GM21390 (cell line): Measurements from ENCODE around the gene TMEM38A.
A peak's percentile ranks its signal among the peaks of the same experiment; 100 is the strongest.

ENCODE experiments used
- ATAC-seq: cut with Tn5 transposase; IDR thresholded peaks from one replicate; pipeline ENCODE4 v1.9.1; 2021; ENCODE audit not compliant: unreplicated experiment

TMEM38A gene

GRCh38 chr19:16660763-16661479 is at the start of gene TMEM38A:
Gene TMEM38A (plus strand): TSS chr19:16661139. CDS start chr19:16661218, 79 bp downstream.
- ATAC-seq: peak; percentile 36

- ATAC-seq: no peak
Measured at GRCh38 chr19:16612636-16613035, 48.3 kb upstream of the TMEM38A start.

DNA sequence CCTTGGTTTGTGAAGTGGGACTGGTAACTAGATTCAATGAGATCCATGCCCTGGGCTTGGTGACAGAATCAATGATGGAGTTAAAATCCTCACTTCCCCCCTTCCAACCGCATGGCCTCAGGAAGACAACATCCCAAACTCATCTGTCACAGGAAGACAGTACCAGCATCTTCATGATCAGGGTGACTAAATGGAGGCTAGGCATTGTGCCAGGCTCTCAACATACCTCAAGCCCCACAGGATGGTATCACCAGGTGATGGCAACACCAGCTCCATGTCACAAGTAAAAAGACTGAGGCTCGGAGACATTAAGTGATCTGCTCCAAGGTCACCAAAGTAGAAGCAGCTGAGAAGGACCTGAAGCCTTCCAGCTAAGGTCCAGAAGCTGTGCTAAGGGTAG is 47.1 kb upstream of the TMEM38A start:
- ATAC-seq: no peak

GRCh38 chr19:16614941-16615340 is 46.0 kb upstream of the TMEM38A start:
- ATAC-seq: no peak

DNA sequence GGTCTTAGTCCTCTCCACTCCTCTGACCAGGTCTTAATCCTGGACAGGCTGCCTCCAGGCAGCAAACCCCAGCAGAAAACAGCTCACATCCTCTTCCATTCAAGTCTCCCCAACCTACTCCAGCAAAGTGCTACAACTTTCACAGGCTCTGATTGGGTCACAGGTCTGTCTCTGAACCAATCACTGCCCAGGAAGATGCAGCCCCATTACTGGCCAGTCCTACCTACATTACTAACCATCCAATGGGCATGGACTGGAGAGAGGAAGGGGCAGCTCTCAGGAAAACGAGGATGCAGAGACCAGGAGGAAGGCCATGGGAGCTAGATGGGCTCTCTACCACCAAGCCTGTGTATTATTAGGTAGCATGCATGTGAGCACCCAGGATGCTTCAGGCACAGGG is 45.1 kb upstream of the TMEM38A start:
- ATAC-seq: no peak

DNA sequence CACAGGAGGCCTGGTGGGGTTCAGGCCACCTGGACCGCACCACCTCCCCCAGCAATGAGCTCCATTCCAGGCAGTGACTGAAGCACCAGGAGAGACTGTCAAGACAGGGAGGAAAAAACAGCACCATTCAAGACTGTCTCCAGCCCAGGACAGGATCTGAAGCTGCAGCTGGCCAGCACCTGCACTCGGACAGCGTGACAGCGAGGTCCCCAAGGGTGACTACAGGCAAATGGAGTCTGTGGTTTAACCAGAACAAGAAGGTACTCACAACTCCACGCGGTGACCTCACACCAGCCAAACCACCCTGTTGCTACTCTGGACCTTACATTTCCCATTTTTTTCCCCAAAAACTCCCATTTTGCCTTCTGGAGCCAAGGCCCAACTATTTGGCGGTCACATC is 42.7 kb upstream of the TMEM38A start:
- ATAC-seq: no peak

DNA sequence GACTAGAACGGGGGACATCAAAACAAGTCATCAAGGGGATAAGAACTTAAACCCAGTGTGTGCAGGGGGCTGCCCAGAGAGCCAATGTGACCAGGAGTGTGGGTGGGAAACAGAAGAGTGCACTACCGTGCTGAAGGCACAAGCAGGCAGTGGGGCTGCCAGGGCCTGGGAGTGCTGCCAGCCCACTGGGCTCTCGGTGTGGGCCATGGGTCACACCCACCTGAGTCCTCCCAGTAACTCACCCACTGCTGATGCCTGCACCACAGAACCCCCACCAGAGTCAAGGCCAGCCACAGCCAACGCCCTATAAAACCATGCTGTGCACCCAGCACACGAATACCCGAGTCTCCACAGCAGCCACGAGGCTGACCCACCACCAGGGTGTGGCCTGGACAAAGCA is 41.5 kb upstream of the TMEM38A start:
- no peak for ATAC-seq

GRCh38 chr19:16620018-16620417 is 40.9 kb upstream of the TMEM38A start:
- ATAC-seq: no peak

GRCh38 chr19:16620584-16620983 is 40.4 kb upstream of the TMEM38A start:
- no peak for ATAC-seq

DNA sequence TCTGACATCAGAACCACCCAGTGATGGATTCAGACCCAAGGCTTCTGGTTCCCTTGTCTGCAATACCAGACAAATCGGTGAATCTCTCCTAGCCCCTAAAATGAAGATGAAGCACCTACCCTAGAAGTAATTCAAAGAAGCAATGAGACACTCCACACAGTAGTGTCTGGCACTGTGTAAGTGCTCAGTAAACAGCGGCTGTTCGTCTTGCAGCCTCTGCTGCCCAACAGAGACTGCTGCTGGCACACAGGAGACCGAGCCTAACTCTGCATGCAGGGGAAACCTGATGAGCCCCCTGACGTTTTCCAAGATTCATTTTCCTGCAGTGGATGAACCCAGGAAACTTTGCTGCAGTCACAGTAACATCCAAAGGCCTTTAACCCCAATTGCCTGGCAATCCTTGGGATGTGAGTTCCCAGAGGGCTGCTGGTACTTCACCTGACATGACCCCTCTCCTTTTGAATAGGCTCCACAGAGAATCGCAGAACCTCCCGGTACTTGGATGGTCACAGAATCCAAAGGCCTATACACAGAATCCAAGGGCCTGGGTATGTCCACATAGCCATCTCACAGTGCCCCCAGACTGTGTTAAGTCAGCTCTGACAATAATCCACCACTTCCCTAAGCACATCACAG is 39.7 kb upstream of the TMEM38A start:
- no peak for ATAC-seq

DNA sequence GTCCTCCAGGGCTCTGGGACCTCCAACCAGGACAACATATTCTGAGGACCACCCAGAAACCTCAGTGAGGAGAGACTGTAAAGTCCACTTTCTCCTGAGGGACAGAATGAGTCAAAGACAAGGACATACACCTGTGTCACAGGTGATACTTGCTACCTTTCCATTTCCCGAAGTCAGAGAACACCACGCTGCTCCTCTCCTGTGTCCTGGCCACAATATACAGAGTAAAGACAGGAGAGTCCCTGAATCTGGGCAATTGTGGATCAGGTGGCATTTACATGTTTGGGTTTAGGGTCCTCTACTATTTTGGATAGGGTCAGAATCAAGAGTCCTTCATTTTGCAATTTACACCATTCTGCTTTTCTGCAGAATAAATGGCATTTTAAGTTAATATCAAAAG is 37.9 kb upstream of the TMEM38A start:
- ATAC-seq: no peak

GRCh38 chr19:16623576-16623975 is 37.4 kb upstream of the TMEM38A start:
- no peak for ATAC-seq

GRCh38 chr19:16624236-16624635 is 36.7 kb upstream of the TMEM38A start:
- ATAC-seq: no peak

- no peak for ATAC-seq
Measured at GRCh38 chr19:16625163-16625958, 35.6 kb upstream of the TMEM38A start.

DNA sequence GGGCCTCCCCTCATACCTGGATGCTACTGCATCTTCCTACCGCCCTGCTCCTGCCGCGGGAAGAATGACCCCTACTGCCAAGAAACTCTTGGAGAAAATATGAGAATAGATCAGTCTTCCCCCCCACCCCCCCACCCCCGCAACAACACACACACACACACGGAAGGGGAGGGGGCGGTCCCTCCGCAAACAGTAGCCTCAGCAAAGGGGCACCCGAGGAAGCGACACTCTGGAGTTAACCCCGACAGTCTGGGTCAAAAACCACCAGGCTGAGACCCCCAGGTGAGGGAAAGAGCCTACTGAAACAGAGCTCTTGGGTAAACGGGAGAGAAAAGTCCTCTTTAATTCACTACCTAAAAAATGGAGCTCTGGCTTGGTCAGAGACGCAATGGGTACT is 34.1 kb upstream of the TMEM38A start:
- no peak for ATAC-seq

- no peak for ATAC-seq
Measured at GRCh38 chr19:16627193-16627927, 33.6 kb upstream of the TMEM38A start.

DNA sequence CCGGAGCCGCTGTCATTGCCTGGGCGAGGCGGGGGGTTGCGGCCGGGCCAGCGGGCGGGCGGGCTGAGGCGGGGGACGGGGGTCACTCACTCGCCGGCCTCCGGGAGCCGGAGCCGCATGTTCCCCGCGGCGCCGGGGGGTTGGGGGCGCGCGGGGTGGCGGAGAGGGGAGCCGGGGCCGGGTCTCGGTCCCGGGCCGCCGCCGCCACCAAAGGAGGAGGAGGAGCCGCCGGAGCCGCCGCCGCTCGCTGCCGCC is 33.1 kb upstream of the TMEM38A start:
- no peak for ATAC-seq

GRCh38 chr19:16628183-16628983 is 32.6 kb upstream of the TMEM38A start, which contains the start of gene MED26:
Gene MED26 (minus strand): TSS chr19:16628204. CDS start chr19:16627943, 261 bp downstream.
- peak; percentile 74 for ATAC-seq

- ATAC-seq: no peak
Measured at GRCh38 chr19:16628984-16629691, 31.8 kb upstream of the TMEM38A start.

- no peak for ATAC-seq
Measured at GRCh38 chr19:16631465-16631864, 29.5 kb upstream of the TMEM38A start.
